Astrocyte of the spinal cord (primary cell): ENCODE results near the gene RABGAP1L.

Experiments
- DNase-seq: peaks from one replicate; pipeline ENCODE4 v3.0.0; 2011; ENCODE audit warnings: low read depth, low spot score
- H3K4me3 ChIP-seq: 2 replicates; pipeline ENCODE4 v1.5.1; 2011; ENCODE audit warnings: low read depth, mild to moderate bottlenecking, low read length, moderate library complexity
- CTCF ChIP-seq: IDR thresholded peaks from 2 replicates; pipeline ENCODE4 v1.5.1; 2012; ENCODE audit warnings: low read depth, mild to moderate bottlenecking, low read length, inconsistent platforms
- in situ Hi-C: cut with HindIII; loops from 2 replicates; pipeline ENCODE4 v1.10.0; 2017; ENCODE audit warnings: low sequenced_read_pairs

The RABGAP1L gene

GRCh38 chr1:174797398-174797797 lies 638.1 kb downstream of the RABGAP1L start:
- TF ChIP-seq CTCF, result no peak
- in situ Hi-C loops, result no loop called here
- H3K4me3 ChIP-seq, result no peak overlapping the region
- DNase-seq, result no peak

GRCh38 chr1:174799136-174799479 lies 639.8 kb downstream of the RABGAP1L start:
- in situ Hi-C loops, result no loop called here
- no peak overlapping the region for H3K4me3 ChIP-seq
- DNase-seq, result no peak
- TF ChIP-seq CTCF, result no peak

GRCh38 chr1:174800216-174800851 lies 641.0 kb downstream of the RABGAP1L start:
- no peak for DNase-seq
- peak overlapping the region; percentile 45 for H3K4me3 ChIP-seq
- TF ChIP-seq CTCF, result no peak
- in situ Hi-C loops, result no loop called here

GRCh38 chr1:174800876-174801275 lies 641.6 kb downstream of the RABGAP1L start:
- H3K4me3 ChIP-seq, result no peak overlapping the region
- no peak for TF ChIP-seq CTCF
- in situ Hi-C loops, result no loop called here

GRCh38 chr1:174809755-174810280 lies 650.5 kb downstream of the RABGAP1L start:
- TF ChIP-seq CTCF, result no peak
- in situ Hi-C loops, result no loop called here
- H3K4me3 ChIP-seq, result no peak overlapping the region
- no peak for DNase-seq

More at GRCh38 chr1:174800876-174801275, 641.6 kb downstream of the RABGAP1L start:
- no peak for DNase-seq

GRCh38 chr1:174812016-174812415 lies 652.7 kb downstream of the RABGAP1L start:
- DNase-seq, result no peak
- no peak overlapping the region for H3K4me3 ChIP-seq
- in situ Hi-C loops, result no loop called here
- TF ChIP-seq CTCF, result no peak
